ENCODE measurements around the gene EEF2.
"Not testable (repeated sequence)": the region's sequence is repeated elsewhere in the genome, so short reads cannot be mapped to it uniquely, and the experiment has no call there.

Gene EEF2

DNA sequence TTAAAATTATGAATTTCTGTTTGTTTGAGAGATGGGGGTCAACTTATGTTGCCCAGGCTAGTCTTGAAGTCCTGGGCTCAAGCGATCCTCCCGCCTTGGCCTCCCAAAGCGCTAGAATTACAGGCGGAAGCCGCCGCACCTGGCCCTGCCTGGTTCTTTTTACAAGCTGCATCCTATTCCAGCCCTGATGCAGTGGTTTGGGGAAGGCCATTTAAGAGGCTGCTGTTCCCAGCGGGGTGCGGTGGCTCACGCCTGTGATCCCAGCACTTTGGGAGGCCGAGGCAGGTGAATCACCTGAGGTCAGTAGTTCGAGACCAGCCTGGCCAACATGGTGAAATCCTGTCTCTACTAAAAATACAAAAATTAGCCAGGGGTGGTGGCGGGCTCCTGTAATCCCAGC, 17.3 kb downstream of the EEF2 start:
- DNase-seq: not testable (repeated sequence)

DNA sequence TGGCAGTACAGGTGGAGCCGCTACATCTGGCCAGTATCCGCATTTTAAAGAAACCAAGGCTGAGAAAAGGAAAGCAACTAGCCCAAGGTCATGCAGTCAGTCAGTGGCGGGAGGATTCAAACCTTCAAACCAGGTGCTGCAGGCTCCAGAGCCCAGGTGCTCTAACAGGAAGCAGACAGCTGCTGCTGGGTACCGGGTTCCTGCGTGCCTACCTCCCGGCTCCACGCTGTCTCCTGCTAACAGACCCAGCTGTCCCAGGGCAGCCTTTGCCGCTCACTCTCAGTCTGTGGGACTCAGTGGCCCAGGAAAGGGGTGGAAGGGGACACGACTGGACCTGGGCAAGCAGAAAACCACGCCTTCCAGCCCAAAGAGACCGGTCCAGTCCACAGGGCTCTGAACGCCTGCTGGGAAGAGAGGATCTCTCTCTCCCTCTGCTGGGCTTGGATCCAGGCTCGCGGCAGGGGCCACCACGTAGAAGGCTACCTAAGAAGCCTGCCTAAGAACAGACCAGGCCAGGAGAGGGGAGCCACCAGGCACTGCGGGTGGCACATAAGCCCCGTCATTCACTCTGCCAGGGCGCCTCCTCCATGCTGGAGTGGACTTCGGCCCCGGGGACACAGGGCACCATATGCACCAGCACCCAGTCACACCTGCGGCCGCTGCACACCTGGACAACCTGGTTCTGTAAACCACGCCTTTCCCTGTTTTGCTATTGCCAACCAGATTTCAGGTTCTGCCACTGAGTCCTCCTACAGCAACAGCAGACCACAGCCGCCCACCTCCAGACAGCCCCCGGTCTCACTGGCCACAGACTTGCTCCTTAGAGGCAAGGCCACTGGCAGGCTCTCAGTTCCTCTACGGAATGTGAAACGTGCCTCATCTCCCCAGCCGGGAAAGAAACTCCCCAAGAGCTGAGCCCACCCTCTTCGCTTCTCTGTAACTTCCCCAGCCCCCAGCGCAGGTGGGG, 18.9 kb downstream of the EEF2 start:
- no peak for DNase-seq

DNA sequence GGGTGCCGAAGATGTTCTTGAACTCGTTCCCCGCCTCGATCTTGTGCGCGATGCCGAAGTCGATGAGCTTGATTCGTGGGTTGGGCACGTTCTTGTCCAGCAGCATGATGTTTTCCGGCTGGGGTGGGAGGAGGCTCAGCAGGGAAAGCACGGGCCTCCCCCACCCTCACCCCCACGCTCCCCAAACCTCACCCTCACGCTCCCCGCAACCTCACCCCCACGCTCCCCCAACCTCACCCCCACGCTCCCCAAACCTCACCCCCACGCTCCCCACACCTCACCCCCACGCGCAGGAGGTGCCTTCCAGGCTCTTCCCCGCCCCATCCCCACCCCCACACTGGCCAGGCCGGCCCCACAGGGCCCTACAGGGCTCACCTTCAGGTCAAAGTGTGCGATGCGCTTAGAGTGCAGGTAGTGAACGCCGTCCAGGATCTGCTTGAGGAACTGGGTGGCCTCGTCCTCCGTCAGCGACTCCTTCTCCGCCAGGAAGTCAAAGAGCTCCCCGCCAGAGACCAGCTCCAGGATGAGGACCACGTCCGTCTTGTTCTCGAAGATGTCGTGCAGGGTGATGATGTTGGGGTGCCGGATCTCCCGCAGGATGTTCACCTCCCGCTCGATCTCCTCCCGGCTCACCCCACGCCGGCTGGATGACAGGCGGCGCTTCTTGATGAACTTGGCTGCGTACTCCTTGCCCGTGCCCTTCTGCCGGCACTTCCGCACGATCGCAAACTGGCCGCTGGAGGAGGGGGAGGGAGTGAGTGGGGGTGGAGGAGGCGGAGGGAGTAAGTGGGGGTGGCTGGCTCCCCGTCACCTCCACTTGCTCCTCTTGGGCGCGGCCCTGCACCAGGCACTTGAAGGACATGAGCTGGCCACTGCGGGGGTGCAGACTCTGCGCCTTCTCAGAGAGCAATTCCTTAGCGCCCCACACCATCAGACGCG, 20.7 kb downstream of the EEF2 start:
- no peak for DNase-seq

DNA sequence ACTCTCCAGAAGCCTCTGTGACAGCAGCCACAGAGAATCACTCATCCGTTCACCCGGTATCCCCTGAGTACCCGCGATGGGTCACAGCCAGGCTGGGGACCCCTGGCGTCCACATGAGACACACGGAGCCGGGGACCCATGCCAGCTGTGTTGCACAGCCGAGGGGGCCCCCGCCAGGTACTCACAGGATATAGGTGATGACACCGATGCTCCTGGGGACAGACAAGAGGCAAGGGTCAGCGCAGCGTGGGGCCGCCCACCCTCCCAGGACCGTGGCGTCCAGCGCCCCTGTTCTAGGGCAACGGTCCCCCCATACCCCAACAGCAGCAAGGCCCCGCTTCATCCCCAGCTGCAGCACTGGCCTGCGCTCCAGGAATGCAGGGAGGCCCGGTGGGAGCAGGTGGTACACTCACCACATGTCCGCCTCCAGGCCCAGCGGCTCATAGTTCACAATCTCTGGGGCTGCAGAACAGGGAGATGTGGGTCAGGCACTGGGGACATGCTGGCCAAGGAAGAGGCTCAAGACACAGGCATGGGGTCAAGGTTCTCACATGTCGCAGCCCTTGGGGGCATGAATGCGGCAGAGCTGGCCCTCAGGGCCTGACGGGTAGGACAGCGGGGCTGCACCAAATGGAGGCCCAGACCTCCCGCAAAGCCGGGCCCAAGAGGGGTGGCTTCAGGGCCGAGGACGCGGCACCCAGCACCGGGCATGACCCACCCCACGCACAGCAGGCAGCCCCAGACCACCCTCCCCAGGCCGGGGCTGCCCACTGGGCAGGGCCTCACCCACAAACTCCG, 21.6 kb downstream of the EEF2 start:
- no peak for DNase-seq

DNA sequence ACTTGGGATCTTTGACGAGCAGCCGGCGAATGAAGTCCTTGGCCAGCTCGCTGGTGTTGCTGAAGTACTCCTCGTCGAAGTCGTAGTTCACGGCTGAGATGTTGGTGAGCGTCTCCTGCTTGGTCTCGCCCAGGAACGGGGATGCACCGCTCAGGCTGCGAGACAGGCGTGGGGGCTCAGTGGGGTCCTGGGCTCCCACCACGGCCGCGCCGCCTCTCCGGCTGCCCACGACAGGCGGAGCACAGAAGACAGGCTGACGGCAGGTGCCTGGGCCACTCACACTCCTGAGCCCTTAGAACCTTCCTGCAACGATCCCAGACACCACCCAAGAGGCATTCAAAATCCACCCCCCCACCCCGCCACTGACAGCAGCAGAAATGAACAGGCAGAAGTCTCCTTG, 24.3 kb downstream of the EEF2 start:
- DNase-seq: no peak

DNA sequence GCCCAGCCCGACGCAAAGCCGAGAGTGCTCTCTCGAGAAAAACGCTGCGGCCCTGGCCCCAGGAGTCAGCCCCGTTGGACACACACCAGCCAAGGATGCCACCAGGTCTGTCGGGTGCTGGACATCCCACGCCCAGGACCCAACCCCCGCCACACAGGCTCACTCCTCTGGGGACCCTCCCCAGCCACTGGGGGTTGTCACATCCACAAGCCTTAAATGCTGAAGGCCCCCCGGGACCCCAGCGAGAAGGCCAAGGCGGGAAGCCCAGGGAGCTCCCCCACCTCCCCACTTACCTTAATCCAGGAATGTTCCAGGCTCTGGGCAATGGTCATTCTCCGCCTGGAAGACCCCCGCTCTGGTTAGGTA, 25.5 kb downstream of the EEF2 start:
- DNase-seq: no peak

DNA sequence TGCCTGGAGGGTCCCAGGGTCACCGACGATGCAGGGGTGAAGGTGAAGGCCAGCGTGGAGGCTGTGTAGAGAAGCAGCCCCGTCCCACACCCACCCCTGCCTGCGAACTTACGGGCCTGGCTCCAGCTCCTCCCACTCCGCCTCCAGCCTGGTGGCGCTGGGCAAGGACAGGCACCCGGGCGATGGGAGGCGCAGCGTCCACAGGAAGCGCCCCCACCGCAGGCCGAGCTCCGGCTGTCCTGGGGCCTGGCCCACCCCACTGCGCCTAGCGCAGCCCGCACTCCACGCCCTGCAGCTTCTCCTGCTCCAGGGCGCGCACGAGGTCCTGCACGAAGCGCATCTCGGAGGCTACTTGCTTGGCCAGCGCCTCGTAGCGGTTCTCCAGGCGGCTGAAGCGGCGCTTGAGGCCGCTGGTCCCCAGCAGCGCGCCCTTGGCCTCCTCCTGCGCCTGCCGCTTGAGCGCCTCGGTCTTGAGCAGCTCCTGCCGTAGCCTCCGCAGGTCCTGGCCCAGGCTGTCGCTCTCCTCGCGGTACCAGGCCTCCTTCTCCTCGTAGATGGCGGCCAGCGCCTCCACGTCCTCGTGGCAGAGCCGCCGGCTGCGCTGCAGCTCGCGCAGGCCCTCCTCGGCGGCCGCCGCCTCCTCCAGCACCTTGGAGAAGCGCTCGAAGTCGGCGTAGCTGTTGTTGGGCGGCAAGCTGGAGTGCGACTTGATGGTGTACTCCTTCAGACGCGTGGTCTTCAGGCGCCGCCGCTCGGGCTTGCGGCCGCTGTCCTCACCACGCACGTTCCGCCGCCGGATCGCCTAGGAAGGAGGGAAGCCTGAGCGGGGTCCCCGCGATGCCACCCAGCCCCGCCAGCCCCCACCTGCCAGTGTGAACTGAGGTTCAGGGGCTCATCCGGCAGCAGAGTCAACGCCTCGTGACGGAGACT, 26.2 kb downstream of the EEF2 start:
- DNase-seq: no peak

DNA sequence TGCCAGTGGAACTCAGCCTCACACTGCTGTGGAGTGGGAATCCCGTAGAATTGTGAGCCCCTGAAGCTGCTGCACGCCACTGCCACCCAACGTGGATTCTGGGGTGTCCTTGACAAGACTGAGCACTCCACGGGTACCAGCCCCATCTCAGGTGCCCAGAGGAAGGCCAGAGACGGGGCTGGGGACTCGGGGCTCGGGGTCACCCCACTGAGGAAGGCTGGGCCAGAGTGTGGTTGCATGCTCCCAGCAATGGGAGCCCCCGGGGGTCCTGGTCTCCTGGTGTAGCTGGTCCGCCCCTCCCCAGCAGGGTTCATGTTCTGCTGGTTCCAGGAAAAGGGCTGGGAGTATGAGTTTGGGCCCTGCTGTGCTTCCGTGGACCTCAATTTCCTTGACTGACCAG, 29.6 kb downstream of the EEF2 start:
- no peak for DNase-seq

DNA sequence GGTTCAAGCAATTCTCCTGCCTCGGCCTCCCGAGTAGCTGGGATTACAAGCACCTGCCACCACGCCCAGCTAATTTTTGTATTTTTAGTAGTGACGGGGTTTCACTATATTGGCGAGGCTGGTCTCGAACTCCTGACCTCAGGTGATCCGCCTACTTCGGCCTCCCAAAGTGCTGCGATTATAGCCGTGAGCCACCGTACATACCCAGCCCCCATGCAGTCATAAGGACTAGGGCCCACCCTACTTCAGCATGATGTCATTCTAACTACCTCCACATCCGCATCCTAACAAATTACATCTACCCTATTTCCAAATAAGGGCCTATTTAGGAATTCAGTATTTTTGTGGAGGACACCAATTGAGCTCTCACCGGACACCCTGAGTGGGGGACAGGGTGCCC, 30.0 kb downstream of the EEF2 start:
- not testable (repeated sequence) for DNase-seq

DNA sequence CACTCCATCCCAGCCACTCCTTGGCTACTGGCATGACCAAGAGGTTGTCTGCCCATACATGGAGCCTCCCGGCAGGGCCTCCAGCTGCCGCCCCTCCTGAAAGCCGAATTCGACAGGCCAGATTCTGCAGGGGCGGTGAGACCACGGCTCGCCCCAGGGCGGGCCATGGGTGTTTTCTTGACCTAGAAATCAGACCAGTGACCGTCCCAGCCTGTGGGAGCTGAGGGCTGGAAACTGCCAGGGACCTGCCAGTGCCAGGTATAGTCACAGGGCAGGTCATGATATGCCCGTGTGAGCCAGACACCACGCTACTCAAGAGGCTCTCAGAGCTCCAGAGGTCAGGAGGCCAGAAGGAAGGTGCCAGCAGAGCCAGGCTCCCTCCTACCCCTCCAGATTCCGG, 31.2 kb downstream of the EEF2 start:
- no peak for DNase-seq

DNA sequence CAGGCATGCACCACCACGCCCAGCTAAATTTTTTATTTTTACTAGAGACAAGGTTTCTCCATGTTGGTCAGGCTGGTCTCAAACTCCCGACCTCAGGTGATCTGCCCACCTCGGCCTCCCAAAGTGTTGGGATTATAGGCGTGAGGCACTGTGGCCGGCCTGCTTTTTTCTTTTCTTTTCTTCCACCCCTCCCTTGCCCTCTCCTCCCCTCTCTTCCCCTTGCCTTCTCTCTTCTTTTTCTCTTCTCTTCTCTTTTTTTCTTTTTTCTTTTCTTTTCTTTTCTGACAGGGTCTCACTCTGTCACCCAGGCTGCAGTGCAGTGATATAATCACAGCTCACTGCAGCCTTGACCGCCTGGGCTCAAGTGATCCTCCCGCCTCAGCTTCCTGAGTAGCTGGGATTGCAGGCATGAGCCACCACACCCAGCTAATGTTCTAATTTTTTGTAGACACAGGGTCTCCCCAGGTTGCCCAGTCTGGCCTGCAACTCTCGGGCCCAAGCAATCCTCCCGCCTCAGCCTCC, 32.4 kb downstream of the EEF2 start:
- DNase-seq: not testable (repeated sequence)

DNA sequence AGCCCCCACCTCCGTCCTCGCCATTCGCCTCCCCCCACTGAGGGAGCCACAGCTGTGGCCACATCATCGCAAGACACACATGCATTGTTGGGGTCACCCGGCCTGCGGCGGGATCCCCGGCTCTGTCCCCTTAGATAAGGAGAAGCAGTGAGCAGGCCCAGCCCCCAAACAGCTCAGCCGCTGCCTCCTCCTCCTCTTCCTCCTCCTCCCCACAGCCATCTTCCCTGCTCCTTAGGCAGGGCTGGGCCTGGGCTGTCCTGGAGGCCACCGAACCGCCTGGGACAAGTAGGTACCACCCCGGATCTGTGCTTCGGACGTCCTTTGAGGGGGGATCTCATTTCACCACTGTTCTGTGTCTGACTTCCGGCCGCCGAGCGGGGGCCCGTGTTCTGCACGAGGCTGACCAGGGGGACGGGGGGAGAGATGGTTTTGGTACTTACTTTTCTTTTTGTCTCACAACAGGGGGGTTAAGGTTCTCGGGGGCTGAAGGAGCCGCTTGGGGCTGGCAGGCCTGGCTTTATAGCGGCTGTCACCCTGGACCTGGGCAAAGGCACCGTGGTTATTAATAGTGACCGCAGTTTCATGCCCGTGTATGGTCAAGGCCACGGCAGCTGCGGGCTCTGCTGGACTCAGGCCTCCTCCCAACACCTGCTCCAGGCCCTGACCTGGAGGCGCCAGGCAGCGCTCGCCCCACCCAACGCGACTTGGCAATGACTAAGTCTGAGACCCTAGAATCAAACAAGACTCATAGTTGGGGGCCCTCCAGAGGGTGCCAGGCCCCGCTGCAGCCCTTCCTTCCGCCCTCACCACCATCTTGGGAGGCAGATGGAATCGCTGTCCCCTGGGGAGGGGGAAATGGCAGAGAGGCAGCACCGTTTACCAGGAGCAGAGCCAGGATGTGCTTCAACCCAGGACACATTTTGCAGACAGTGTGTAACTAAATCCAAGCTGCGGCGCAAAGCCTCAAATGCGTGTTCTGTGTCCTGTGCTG, 34.1 kb downstream of the EEF2 start:
- no peak for DNase-seq

DNA sequence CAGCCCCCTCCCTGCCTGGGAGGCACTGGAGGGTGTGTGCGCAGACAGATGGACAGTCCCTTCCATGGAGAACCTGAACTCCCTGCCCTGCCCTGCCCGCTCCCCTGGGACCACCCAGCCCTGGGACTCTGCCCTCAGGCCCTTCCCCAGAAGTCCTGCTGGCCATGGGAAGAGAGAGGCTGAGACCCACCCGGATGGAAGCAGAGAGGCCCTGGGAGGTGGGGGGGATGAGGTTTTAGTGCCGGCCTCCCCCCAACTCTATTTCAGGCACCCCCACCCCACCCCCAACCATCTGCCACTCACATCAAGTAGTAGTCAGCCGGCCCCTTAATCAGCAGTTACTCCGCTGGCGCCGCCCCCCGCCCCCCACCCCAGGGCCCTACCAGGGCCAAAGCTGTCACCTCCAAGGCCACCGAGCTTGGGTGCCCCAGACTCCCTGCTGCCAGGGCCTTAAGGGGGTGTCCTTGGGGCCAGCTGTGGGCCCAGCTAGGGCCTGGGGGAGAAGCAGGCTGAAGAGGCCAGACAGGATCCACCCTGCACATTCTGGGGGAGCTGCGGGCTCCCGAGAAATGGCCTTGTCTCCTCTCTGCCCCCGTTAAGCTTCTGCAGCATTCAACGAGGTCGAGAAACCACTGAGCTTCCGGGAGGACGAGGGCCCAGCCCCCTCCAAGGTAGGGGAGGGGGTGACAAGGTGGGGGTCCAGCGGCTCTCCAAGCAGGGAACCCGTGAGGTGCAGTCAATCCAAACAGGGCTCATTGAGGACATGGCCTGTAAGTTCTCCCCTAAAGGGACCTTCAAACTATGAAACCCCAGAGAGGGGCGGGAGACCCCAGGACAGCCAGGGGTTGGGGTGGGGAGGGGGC, 35.0 kb downstream of the EEF2 start:
- no peak for DNase-seq

DNA sequence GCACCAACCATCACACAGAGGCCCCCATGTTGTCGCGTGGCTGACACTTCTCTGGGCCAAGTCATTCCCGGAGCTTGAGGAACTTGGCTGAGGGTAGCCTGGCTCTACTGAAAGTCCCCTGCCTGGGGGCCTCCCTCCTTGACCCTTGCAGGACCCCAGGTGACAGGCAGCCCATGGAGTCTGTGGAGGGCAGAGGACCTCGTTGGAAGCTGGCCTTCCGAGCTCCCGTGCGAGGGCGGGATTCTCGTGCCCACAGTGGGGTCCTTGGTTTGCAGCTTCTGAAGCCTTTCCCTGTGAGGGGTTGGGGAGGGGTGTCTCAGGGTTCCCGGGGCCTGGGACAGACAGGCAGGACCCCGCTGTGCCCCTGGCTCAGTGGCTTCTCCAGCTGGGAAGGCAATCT, 36.0 kb downstream of the EEF2 start:
- no peak for DNase-seq

DNA sequence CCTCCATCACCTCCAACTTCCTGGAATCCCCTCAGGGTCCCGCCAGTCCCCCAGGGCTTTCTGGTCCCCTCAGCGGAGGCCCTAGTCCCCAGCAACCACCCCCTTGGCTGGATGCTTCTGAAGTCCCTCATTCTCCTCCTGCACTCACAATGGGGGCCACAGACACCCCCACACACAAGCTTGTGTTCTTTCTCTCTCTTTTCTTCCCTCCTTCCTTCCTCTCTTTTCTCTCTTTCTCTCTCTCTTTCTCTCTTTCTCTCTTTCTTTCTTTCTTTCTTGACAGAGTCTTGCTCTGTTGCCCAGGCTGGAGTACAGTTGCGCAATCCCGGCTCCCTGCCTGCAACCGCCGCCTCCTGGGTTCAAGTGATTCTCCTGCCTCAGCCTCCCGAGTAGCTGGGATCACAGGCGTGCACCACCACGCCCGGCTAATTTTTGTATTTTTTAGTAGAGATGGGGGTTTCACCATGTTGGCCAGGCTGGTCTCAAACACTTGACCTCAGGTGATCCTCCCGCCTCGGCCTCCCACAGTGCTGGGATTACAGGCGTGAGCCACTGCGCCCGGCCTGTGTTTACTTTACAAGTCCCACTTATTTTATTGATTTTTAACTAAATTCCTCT, 37.8 kb downstream of the EEF2 start:
- not testable (repeated sequence) for DNase-seq

DNA sequence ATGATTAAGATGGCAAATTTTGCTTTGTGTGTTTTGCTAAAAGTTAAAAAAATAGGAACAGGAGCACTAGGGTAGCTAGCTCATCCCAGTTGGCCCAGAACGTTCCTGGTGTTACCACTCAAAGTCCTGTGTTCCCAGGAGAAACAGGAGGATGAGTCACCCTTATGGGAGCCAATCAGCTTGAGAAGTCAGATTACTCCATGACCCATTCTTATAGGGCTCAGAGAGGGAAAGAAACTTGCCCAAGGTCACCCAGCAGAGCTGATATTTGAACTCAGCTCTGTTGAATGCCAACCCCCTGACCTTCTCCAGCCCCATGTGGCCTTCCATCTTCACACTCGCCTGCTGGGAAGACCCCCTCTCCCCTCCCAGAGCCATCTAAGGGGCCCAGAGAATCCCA, 39.4 kb downstream of the EEF2 start:
- DNase-seq: no peak

DNA sequence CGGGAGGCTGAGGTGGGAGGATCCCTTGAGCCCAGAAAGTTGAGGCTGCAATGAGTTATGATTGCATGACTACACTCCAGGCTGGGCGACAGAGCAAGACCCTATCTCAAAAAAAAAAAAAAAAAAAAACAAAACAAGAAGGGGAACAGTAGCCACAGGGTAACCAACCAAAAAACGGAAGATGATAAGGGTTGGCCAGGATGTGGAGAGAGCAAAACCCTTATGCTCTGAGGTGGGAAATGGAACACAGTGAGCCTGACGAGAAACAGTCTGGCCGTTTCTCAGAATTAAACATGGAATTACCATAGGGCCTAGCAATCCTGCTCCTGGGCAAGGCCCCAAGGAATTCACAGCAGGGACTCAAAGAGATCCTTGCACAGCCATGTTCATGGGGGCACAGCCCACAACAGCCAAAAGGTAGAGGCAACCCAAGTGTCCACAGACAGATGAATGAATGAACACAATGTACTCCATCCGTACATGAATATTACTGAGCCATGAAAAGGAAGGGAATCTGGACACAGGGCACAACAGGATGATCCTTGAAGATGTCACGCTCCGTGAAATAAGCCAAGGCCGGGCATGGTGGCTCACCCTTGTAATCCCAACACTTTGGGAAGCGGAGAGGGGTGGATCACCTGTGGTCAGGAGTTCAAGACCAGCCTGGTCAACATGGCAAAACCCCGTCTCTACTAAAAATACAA, 41.1 kb downstream of the EEF2 start:
- DNase-seq: no peak

DNA sequence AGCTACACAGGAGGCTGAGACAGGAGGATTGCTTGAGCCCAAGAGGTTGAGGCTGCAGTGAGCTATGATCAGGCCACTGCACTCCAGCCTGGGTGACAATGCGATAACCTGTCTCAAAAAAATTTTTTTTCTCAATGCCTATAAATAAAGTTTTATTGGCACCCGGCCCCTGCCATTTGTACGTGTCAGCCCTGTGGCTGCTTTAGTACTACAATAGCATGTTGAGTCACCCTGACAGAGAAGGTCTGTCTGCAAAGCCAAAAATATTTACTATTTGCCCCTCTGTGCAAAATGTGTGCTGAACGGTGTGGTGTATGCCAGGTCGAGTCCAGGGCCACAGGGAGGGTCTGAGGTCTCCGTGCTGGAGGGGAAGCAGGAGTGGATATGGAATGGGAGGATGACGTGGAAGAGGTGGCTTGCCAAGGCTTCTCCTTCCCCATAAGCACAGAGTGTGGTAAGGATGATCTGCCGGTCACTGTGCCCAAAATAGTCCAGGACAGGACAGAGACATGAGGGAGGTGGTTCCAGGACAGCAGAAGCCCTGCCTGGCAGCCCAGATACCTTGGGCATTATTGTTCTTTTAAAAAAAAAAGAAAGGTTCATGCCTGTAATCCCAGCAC, 42.4 kb downstream of the EEF2 start:
- no peak for DNase-seq

All from NCI-H1694 (cell line).